H9 (cell line): ENCODE measurements around the gene ZNF593. TPM values are rescaled to one million over a fixed set of nuclear protein-coding genes. Genes with fewer than 3 reads are reported as not detected.

ENCODE experiments used
- DNase-seq: peaks from one replicate; pipeline ENCODE4 v3.0.0-alpha.2; 2017
- H2AFZ ChIP-seq: one replicate; pipeline ENCODE4 v1.6.1; 2013; ENCODE audit warnings: mild to moderate bottlenecking, low read length, control low read depth, moderate library complexity
- H2AK5ac ChIP-seq: 2 replicates; pipeline ENCODE4 v1.6.1; 2013; ENCODE audit warnings: low read length, control low read depth, mixed read lengths; ENCODE audit not compliant: insufficient read length
- H2BK120ac ChIP-seq: one replicate; pipeline ENCODE4 v1.6.1; 2013; ENCODE audit warnings: low read depth, mild to moderate bottlenecking, low read length, control low read depth, inconsistent platforms; ENCODE audit not compliant: poor library complexity, severe bottlenecking
- H2BK12ac ChIP-seq: 2 replicates; pipeline ENCODE4 v1.6.1; 2013; ENCODE audit warnings: low read length, control low read depth, mixed read lengths, low read depth; ENCODE audit not compliant: insufficient read length
- H2BK15ac ChIP-seq: 2 replicates; pipeline ENCODE4 v1.6.1; 2013; ENCODE audit warnings: low read depth, low read length, control low read depth
- H2BK20ac ChIP-seq: one replicate; pipeline ENCODE4 v1.6.1; 2013; ENCODE audit warnings: low read depth, mild to moderate bottlenecking, low read length, control low read depth, inconsistent platforms; ENCODE audit not compliant: poor library complexity, severe bottlenecking
- H2BK5ac ChIP-seq: 2 replicates; pipeline ENCODE4 v1.6.1; 2013; ENCODE audit warnings: low read length, control low read depth, mixed read lengths; ENCODE audit not compliant: insufficient read length
- H3K14ac ChIP-seq: 2 replicates; pipeline ENCODE4 v1.6.1; 2013; ENCODE audit warnings: low read length, control low read depth; ENCODE audit not compliant: insufficient read depth
- H3K18ac ChIP-seq: 2 replicates; pipeline ENCODE4 v1.6.1; 2013; ENCODE audit warnings: low read depth, mild to moderate bottlenecking, mixed read lengths, low read length, control low read depth; ENCODE audit not compliant: insufficient read length
- H3K23ac ChIP-seq: 2 replicates; pipeline ENCODE4 v1.6.1; 2013; ENCODE audit warnings: low read length, control low read depth, mixed read lengths, low read depth; ENCODE audit not compliant: insufficient read length
- H3K23me2 ChIP-seq: 2 replicates; pipeline ENCODE4 v1.6.1; 2013; ENCODE audit warnings: low read depth, mild to moderate bottlenecking, mixed read lengths, low read length, control low read depth; ENCODE audit not compliant: insufficient read length, poor library complexity, severe bottlenecking
- H3K27ac ChIP-seq: 2 replicates; pipeline ENCODE4 v1.5.1; 2013; ENCODE audit warnings: low read length, control low read depth, mixed read lengths, low read depth; ENCODE audit not compliant: insufficient read length
- H3K27me3 ChIP-seq: 2 replicates; pipeline ENCODE4 v1.6.1; 2013; ENCODE audit warnings: low read length, control low read depth, inconsistent platforms; ENCODE audit not compliant: insufficient read depth
- H3K4ac ChIP-seq: 2 replicates; pipeline ENCODE4 v1.6.1; 2013; ENCODE audit warnings: low read depth, mild to moderate bottlenecking, control low read depth, inconsistent platforms, low read length, moderate library complexity
- H3K4me1 ChIP-seq: 2 replicates; pipeline ENCODE4 v1.6.1; 2013; ENCODE audit warnings: low read length, control low read depth, inconsistent platforms; ENCODE audit not compliant: insufficient read depth
- H3K4me2 ChIP-seq: 2 replicates; pipeline ENCODE4 v1.6.1; 2013; ENCODE audit warnings: low read length, control low read depth, mixed read lengths; ENCODE audit not compliant: insufficient read length, insufficient read depth
- H3K56ac ChIP-seq: 2 replicates; pipeline ENCODE4 v1.6.1; 2013; ENCODE audit warnings: low read depth, mild to moderate bottlenecking, mixed read lengths, low read length, control low read depth; ENCODE audit not compliant: insufficient read length
- H3K79me1 ChIP-seq: 2 replicates; pipeline ENCODE4 v1.6.1; 2013; ENCODE audit warnings: low read depth, mild to moderate bottlenecking, moderate library complexity, low read length, control low read depth, inconsistent platforms; ENCODE audit not compliant: insufficient read depth, poor library complexity, severe bottlenecking
- H3K79me2 ChIP-seq: 2 replicates; pipeline ENCODE4 v1.6.1; 2013; ENCODE audit warnings: low read length, control low read depth, inconsistent platforms; ENCODE audit not compliant: insufficient read depth
- H3K9ac ChIP-seq: 2 replicates; pipeline ENCODE4 v1.6.1; 2013; ENCODE audit warnings: low read length, control low read depth, mixed read lengths; ENCODE audit not compliant: insufficient read length; ENCODE audit errors: extremely low read depth
- H3K9me3 ChIP-seq: one replicate; pipeline ENCODE4 v1.6.1; 2013; ENCODE audit warnings: low read depth, low read length, inconsistent platforms; ENCODE audit not compliant: control insufficient read depth
- H3T11ph ChIP-seq: one replicate; pipeline ENCODE4 v1.6.1; 2013; ENCODE audit warnings: mild to moderate bottlenecking, low read length, control low read depth, inconsistent platforms
- H4K20me1 ChIP-seq: one replicate; pipeline ENCODE4 v1.6.1; 2013; ENCODE audit not compliant: control insufficient read depth, insufficient read length, insufficient read depth
- H4K5ac ChIP-seq: 2 replicates; pipeline ENCODE4 v1.6.1; 2013; ENCODE audit warnings: low read depth, mild to moderate bottlenecking, mixed read lengths, low read length, control low read depth; ENCODE audit not compliant: insufficient read length
- H4K8ac ChIP-seq: replicated peaks from 2 replicates; pipeline ENCODE4 v1.6.1; 2013; ENCODE audit warnings: low read length, control low read depth, mixed read lengths, low read depth; ENCODE audit not compliant: insufficient read length
- H4K91ac ChIP-seq: 2 replicates; pipeline ENCODE4 v1.6.1; 2013; ENCODE audit warnings: low read depth, mild to moderate bottlenecking, moderate library complexity, mixed read lengths, low read length, control low read depth; ENCODE audit not compliant: insufficient read length
- H3K27ac Mint-ChIP-seq, 3 experiments: 2 replicates in 2 of 3; 3 replicates in 1 of 3; pipeline ENCODE4 v1.8.0; 2020 to 2021; ENCODE audit warnings: mixed read lengths in 3 of 3, mild to moderate bottlenecking in 1 of 3, moderate library complexity in 1 of 3
- H3K27me3 Mint-ChIP-seq: 2 replicates; pipeline ENCODE4 v1.8.0; 2021; ENCODE audit warnings: low read depth, mild to moderate bottlenecking, moderate library complexity, mixed read lengths
- H3K36me3 Mint-ChIP-seq, 3 experiments: 2 replicates in 2 of 3; 3 replicates in 1 of 3; pipeline ENCODE4 v1.8.0; 2020 to 2021; ENCODE audit warnings: low read depth in 3 of 3, mixed read lengths in 3 of 3; ENCODE audit not compliant: insufficient read depth in 1 of 3
- H3K4me1 Mint-ChIP-seq, 2 experiments: 2 replicates each; pipeline ENCODE4 v1.8.0; 2020; ENCODE audit warnings: mixed read lengths in 2 of 2
- H3K4me3 Mint-ChIP-seq, 2 experiments: 2 replicates in 1 of 2; 3 replicates in 1 of 2; pipeline ENCODE4 v1.8.0; 2020 to 2021; ENCODE audit warnings: mild to moderate bottlenecking in 2 of 2, mixed read lengths in 2 of 2, moderate library complexity in 1 of 2
- H3K9me3 Mint-ChIP-seq, 2 experiments: 2 replicates in 1 of 2; 3 replicates in 1 of 2; pipeline ENCODE4 v1.8.0; 2020; ENCODE audit warnings: mild to moderate bottlenecking in 2 of 2, mixed read lengths in 2 of 2, moderate library complexity in 1 of 2
- WGBS: extraction: QIAGEN DNeasy Blood & Tissue Kit; methylation state at CpG from one replicate; pipeline ENCODE4 v1.1.7; 2013; ENCODE audit warnings: missing lambda C conversion rate, low lambda C conversion rate, mixed read lengths; ENCODE audit not compliant: insufficient read length; ENCODE audit errors: extremely low coverage; 5-methylcytosine and 5-hydroxymethylcytosine counted together
- total RNA-seq: library from RNA; stranded (reverse); gene quantifications from 2 replicates; pipeline ENCODE4 v1.2.1, GENCODE V29; 2021
- TF ChIP-seq, protein P1 (sequence below): fragments of 200-600 bp; sonication (generic); conservative IDR thresholded peaks from 3 replicates; pipeline ENCODE4 v1.8.0; 2021; ENCODE audit warnings: antibody characterized with exemption, mild to moderate bottlenecking

ZNF593 gene
- total RNA-seq, 1 experiment from 2014 or later: 48.2 TPM

DNA sequence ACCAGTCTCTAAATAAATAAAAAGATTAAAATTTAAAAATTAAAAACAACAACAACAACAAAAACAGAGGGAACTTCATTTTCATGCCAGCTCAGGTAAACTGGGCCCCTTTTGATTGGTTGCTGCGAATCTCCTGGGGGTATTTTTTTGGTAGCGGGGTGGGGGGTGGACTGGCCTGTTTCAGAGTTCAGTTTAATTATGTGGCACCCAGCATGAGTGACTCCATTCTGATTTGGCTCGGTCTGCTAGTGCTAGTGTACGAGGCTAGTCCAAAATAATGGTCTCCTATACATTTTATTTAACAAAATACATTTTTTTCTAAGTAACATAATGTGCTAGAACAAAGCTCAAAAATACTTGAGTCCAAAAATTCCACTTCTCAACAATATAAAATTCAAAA lies 39.9 kb upstream of the ZNF593 start:
- Histone ChIP-seq H3K56ac (no peak overlapping the region), H4K5ac (no peak overlapping the region), H2BK12ac (no peak overlapping the region), H3K79me2 (no peaks in the 10 kb centered on the region), H3K27ac (no peak overlapping the region), H2BK15ac (no peak overlapping the region), H3K9me3 (no peaks in the 10 kb centered on the region), H3K23me2 (no peaks in the 10 kb centered on the region), H3K4me2 (no peak overlapping the region), H3K4ac (no peak overlapping the region), H3K79me1 (no peaks in the 10 kb centered on the region), H2AFZ (no peak overlapping the region), H2BK120ac (no peak overlapping the region), H4K20me1 (no peaks in the 10 kb centered on the region), H2BK5ac (no peak overlapping the region), H3K4me1 (no peaks in the 10 kb centered on the region), H3T11ph (no peak overlapping the region), H3K23ac (no peak overlapping the region), H3K27me3 (no peaks in the 10 kb centered on the region), H4K91ac (no peak overlapping the region), H4K8ac (no peak overlapping the region), H3K9ac (no peak overlapping the region), H3K14ac (no peak overlapping the region), H3K18ac (no peak overlapping the region), H2AK5ac (no peak overlapping the region), H2BK20ac (no peak overlapping the region)
- H3K4me1 Mint-ChIP-seq: peaks cover 4 to 10% of the 10 kb centered on the region in 2 experiments; a peak in 3 of 4 replicates
- peaks cover 0 to 2% of the 10 kb centered on the region in 2 experiments; a peak in 2 of 5 replicates for H3K9me3 Mint-ChIP-seq
- DNase-seq: no peak
- H3K27me3 Mint-ChIP-seq: peaks cover 2% of the 10 kb centered on the region
- no CpG with 5 or more reads among the region's 4 CpGs for WGBS
- TF ChIP-seq, protein P1, sequence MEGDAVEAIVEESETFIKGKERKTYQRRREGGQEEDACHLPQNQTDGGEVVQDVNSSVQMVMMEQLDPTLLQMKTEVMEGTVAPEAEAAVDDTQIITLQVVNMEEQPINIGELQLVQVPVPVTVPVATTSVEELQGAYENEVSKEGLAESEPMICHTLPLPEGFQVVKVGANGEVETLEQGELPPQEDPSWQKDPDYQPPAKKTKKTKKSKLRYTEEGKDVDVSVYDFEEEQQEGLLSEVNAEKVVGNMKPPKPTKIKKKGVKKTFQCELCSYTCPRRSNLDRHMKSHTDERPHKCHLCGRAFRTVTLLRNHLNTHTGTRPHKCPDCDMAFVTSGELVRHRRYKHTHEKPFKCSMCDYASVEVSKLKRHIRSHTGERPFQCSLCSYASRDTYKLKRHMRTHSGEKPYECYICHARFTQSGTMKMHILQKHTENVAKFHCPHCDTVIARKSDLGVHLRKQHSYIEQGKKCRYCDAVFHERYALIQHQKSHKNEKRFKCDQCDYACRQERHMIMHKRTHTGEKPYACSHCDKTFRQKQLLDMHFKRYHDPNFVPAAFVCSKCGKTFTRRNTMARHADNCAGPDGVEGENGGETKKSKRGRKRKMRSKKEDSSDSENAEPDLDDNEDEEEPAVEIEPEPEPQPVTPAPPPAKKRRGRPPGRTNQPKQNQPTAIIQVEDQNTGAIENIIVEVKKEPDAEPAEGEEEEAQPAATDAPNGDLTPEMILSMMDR: no peak
- no peak overlapping the region for H3K4me3 Mint-ChIP-seq
- no peaks in the 10 kb centered on the region for H3K36me3 Mint-ChIP-seq
- no peak overlapping the region for H3K27ac Mint-ChIP-seq
